Fibroblast of skin of abdomen (primary cell): ENCODE measurements around the gene FILIP1L.
A peak's percentile ranks its signal among the peaks of the same experiment; 100 is the strongest.
"Not testable (repeated sequence)": the region's sequence is repeated elsewhere in the genome, so short reads cannot be mapped to it uniquely, and the experiment has no call there.

Experiments
- DNase-seq: peaks from one replicate; pipeline ENCODE4 v3.0.0-alpha.2; 2013

Gene FILIP1L

DNA sequence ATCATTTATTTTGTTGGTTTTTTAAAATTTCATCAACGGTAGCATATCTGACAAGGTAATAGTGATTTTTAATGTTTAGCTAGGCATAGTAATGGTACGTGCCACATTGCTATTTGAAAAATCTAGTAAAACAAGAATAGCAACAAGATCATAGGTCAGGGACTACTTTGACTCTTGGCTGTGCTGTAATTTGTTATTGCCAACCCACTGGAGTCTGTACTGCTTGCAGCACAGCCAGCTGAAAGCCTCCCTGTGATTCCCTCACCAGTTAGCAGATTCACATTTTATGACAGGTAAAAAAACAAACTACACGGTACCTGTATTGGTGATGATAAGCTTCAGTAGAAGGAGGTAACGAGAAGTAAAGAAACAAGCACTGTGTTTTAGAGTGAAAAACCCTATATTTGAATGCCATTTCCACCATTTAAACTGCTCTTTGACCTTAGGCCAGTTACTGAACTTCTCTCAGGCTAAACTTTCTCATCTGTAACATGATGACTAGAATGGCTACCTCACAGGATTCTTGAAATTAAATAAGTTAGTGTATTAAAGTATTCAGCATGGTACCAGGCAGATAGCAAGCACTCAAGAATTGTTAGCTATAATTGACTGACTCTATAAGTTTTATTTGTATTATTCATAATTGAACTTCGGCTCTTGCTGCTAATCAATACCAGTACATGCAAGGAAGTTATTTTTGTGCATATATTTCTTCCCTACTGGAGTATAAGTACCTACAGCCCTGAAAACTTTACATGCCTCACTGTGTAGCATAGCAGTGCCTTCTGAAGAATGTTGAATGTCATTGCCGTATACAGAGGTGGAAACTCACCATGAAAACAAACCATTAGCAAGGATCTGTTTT, 16.1 kb downstream of the FILIP1L start:
- no peak for DNase-seq

GRCh38 chr3:100096866-100097265, 17.4 kb downstream of the FILIP1L start:
- no peak for DNase-seq

DNA sequence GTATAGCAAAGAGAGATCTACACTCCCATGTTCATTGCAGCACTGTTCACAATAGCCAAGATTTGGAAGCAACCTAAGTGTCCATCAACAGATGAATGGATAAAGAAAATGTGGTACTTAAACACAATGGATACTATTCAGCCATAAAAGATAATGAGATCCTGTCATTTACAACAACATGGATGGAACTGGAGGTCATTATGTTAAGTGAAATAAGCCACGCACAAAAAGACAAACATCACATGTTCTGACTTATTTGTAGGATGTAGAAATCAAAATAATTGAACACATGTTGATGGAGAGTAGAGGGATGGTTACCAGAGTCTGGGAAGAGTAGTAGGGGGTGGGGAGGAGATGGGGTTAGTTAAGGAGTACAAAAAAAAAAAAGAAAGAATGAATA, 18.0 kb downstream of the FILIP1L start:
- not testable (repeated sequence) for DNase-seq

DNA sequence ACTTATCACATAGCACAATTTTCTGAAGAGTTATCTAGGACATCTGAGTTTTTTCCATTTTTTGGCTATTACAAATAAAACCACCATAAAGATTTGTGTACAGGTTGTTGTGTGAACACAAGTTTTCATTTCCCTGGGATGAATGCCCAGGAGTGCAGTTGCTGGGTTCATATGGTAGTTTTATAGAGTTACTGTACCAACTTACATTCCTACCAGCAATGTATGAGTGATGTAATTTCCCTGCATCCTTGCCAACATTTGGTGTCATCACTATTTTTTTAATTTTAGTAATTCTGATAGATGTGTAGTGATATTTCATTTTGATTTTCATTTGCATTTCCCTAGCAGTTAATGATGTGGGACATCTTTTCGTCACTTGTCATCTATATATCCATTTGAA, 20.5 kb downstream of the FILIP1L start:
- DNase-seq: no peak

GRCh38 chr3:100090669-100091005, 23.7 kb downstream of the FILIP1L start:
- DNase-seq: no peak

GRCh38 chr3:100089812-100090668, 24.3 kb downstream of the FILIP1L start:
- peak; percentile 71 for DNase-seq

DNA sequence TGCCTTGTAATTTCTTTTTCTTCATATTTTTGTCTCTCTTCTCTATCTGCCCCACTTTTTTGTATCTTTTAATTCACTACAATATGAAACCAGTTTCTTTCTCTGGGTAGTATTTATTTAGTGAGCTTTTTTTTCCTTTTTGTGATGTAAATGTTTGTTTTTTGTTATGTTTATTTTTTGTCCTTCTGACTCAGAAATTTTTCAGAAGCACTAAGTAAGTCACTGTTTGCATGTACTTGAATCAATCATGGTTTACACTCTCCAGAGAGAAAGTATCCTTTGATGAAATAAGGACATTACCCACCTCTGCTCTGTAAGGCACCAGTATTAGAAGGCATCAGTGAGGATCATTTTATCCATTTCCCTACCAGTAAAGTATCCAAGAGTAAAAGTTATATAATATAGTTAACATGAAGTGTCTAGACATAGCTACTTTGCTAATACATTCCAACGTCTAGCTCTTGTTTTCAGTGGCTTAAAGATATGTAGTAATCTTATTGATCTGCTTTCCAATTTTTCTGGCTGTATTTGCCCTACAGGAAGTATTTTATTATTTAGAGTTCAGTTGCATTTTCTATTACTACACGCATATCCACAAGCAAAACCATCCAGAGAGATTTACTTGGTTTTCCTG, 25.4 kb downstream of the FILIP1L start:
- DNase-seq: no peak

GRCh38 chr3:100087198-100087597, 27.1 kb downstream of the FILIP1L start:
- peak; percentile 66 for DNase-seq

- no peak for DNase-seq
Measured at GRCh38 chr3:100086401-100086800, 27.9 kb downstream of the FILIP1L start.

DNA sequence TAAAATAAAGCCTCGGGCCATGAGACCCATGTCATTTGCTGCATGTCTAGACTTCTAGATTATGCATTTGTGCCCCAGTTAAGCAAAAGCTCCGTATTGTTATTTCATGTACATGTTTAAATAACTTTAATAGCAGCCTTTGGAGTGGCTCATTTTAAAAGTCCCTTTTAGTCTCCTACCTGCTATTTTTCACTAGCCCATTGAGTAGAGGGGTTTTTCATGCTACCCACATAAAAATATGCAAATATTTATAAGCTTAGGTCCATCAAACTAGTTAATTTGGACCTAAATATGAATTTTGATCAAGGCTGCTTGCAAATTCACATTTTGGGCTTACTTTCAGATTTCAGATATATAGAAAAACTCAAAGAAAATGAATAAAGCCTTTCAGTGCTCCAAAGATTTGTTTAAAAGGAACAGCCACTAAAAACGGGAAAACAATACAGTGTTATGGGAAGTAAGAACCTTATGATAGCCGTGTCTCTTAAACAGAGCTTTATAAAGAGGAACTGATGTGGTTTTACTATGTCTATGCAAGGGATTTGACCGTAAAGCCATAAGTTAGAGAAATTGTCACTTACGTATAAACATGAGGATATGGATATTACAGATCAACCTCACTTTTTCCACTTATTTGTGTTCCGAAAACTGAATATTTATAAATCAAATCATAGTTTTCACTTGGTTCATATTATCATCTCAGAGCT, 30.0 kb downstream of the FILIP1L start:
- DNase-seq: no peak

DNA sequence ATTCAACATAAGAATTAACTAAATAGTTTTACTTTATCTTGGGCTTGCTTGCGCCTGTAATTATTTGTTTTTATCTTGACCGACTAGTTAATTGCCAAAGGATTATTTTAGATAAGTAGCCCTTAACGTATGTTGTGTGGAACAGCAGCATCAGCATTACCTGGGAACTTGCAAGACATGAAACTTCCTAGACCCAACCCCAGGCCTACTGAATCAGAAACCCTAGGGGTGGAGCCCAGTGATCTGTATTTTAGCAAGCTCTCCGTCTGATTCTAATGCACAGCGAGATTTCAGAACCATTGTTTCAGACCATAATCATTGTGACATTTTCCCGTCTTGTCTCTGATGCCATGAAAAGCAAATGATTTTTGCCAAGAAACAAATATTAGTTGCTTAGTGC, 31.1 kb downstream of the FILIP1L start:
- DNase-seq: no peak

DNA sequence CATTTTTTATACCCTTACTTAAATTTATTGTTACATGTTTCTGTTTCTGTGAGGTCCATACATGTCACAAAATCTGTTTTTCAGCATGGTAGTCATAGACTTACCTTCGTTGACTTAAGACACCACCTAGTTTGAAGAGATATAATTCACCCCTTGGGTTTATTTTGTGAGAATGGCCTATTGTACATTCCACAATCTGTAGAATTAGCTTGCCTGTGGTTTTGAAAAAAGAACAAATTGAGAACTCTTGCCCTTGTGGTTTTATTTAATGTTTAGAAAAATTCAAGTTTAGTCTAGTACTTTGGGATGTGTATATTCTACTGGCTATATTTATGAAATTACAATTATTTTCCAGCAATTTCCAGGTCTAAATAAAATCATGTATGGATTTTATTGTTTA, 31.6 kb downstream of the FILIP1L start:
- peak; percentile 56 for DNase-seq

- peak; percentile 41 for DNase-seq
Measured at GRCh38 chr3:100081986-100082692, 32.2 kb downstream of the FILIP1L start.

GRCh38 chr3:100081311-100081710, 33.0 kb downstream of the FILIP1L start:
- no peak for DNase-seq

GRCh38 chr3:100080573-100080972, 33.7 kb downstream of the FILIP1L start:
- DNase-seq: peak; percentile 46

- no peak for DNase-seq
Measured at GRCh38 chr3:100079328-100079727, 35.0 kb downstream of the FILIP1L start.

DNA sequence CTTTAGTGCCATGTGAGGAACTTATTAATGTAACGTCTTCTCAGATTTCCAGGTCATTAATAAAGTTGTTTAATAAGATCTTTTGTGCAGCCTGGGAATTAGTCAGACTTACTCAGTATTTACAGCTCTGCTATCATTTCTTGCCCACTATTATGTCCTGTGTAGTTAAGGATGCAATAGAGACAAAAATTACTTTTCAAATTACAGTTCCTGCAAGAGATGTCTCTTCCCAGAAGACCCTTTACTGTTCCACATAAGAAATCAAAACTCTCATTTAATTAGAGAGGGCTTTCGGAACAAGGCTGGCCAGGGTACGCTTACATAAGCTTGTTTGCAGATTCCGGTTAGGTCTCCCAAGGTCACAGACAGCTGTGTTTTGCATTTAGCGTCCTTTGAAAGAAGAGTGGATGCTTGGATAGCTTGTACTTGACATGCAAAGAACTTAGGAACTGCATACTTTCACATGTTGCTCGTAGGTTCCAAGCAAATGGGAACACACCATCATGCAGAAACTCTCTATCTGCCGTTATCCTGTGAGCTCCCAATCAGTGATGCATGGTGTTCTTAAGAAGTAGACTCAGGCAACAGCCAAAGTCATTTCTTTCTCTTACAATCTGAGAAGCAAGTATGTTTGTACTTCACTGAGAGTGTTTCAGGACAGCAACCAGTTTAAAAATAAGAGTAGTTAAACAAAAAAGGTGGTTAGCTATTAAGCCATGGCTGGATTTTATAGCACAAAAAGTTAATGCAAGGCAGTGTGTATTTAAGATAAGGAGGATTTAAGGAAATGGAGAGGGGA, 37.4 kb downstream of the FILIP1L start:
- no peak for DNase-seq

- no peak for DNase-seq
Measured at GRCh38 chr3:100075851-100076730, 38.2 kb downstream of the FILIP1L start.

- DNase-seq: no peak
Measured at GRCh38 chr3:100075196-100075595, 39.1 kb downstream of the FILIP1L start.

DNA sequence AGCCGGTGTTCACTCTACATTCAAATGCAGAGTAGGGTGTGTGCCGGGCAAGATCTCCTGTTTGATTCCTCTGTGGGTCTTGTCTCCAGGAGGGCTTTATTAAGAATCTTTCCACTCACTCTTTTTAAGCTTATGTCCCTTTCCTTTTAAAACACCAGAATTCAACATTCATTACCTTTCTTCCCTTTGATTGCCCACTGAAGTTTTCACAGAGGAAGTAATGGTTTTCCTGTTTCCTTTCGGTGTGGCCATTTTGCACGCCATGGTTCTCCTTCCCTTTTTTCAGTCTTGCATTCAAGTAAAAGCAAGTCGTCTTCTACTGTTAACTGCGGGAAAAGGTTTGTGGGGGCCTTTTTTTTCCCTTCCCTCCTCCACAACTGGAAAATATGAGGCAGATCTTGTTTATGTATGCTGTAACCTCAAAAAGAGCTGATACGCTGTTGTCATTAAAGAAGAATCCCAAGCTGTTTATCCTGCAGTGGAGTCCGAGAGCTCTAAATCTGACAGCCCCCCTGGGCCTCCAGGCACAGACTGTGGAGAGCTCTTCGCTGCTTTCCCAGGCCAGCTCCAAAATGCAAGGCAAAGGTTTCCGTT, 40.5 kb downstream of the FILIP1L start:
- peak; percentile 84 for DNase-seq
